ENCODE results near the gene MTX1. TPM values are rescaled to one million over a fixed set of nuclear protein-coding genes. Genes with fewer than 3 reads are reported as not detected.
A peak's percentile ranks its signal among the peaks of the same experiment; 100 is the strongest.
"Not testable (repeated sequence)": the region's sequence is repeated elsewhere in the genome, so short reads cannot be mapped to it uniquely, and the experiment has no call there.

Gene MTX1
- total RNA-seq, 3 donors from 2014 or later (not counting 1 experiment from before 2014, with no cell fraction given), result 22.3 to 28.5 (median 27.9) TPM

DNA sequence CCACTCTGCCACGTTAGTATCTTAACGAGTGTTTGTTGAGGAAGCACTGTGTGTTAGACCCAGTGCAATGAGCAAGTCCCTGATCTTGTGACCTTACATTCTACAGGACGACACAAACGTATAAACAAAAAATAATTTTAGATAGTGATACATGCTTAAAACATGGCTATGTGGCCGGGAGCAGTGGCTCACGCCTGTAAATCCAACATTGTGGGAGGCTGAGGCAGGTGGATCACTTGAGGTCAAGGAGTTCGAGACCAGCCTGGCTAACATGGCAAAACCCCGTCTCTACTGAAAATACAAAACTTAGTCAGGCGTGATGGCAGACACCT, 19.6 kb downstream of the MTX1 start:
- ATAC-seq, result no peak
- no peaks in the 10 kb centered on the region for H3K27me3 Mint-ChIP-seq (ENCODE audit: low read depth in 2 of 2)
- H3K27ac Mint-ChIP-seq, result peak overlapping the region; percentile 85 to 96
- H3K27ac ChIP-seq (ENCODE audit: low read length), result peak overlapping the region; percentile 84
- DNase-seq, result no peak
- WGBS (ENCODE audit: insufficient coverage), result 76% methylated on average over 9 of the region's 9 CpGs
- peak overlapping the region; percentile 79 for H3K4me3 ChIP-seq (ENCODE audit: low read length)
- no peaks in the 10 kb centered on the region for H3K9me3 Mint-ChIP-seq
- H3K4me1 ChIP-seq (ENCODE audit: control insufficient read depth, insufficient read depth, low read length), result peaks cover 26% of the 10 kb centered on the region
- no peaks in the 10 kb centered on the region for H3K9me3 ChIP-seq (ENCODE audit: control insufficient read depth, insufficient read depth, low read length)
- H3K27me3 ChIP-seq (ENCODE audit: control insufficient read depth, insufficient read depth, low read length), result no peaks in the 10 kb centered on the region
- intact Hi-C loops (cut with micrococcal nuclease), result loop anchor here (5.0 kb wide), 2 partner anchors 36 to 51 kb away; no protein-coding TSS in a partner anchor
- TF ChIP-seq, protein P1, sequence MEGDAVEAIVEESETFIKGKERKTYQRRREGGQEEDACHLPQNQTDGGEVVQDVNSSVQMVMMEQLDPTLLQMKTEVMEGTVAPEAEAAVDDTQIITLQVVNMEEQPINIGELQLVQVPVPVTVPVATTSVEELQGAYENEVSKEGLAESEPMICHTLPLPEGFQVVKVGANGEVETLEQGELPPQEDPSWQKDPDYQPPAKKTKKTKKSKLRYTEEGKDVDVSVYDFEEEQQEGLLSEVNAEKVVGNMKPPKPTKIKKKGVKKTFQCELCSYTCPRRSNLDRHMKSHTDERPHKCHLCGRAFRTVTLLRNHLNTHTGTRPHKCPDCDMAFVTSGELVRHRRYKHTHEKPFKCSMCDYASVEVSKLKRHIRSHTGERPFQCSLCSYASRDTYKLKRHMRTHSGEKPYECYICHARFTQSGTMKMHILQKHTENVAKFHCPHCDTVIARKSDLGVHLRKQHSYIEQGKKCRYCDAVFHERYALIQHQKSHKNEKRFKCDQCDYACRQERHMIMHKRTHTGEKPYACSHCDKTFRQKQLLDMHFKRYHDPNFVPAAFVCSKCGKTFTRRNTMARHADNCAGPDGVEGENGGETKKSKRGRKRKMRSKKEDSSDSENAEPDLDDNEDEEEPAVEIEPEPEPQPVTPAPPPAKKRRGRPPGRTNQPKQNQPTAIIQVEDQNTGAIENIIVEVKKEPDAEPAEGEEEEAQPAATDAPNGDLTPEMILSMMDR (IDR thresholded peaks at IDR 0.05), result no peak
- no peaks in the 10 kb centered on the region for H3K36me3 Mint-ChIP-seq
- H3K4me3 Mint-ChIP-seq, result peak overlapping the region; percentile 86
- H3K4me1 Mint-ChIP-seq, result peaks cover 12 to 17% of the 10 kb centered on the region in 2 donors
- H3K36me3 ChIP-seq (ENCODE audit: control insufficient read depth, insufficient read depth, low read length), result no peaks in the 10 kb centered on the region

DNA sequence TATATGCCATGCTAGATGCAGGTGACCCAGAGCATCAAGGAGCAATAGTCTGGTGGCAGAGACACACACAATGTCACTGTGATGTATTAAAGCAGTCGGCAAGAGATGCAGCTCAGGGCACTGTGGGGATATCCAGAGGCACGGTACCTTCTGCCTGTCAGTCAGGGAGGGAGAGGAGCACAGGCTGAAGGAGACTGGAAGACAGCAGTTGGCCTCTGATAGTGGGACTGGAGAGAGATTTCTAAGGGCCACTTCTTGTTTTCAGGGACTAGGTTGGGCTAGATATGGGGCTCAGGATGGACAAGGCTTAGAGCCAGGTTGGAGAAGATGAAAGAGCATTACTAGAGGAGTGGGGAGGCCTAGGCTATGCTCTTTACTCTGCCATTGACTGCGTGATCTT, 22.8 kb downstream of the MTX1 start:
- H3K27ac Mint-ChIP-seq; H3K4me3 Mint-ChIP-seq; intact Hi-C loops (cut with micrococcal nuclease); DNase-seq; H3K9me3 ChIP-seq (ENCODE audit: control insufficient read depth, insufficient read depth, low read length); H3K27me3 ChIP-seq (ENCODE audit: control insufficient read depth, insufficient read depth, low read length); H3K27ac ChIP-seq (ENCODE audit: low read length); ATAC-seq; H3K36me3 ChIP-seq (ENCODE audit: control insufficient read depth, insufficient read depth, low read length); H3K36me3 Mint-ChIP-seq; H3K27me3 Mint-ChIP-seq (ENCODE audit: low read depth in 2 of 2); H3K9me3 Mint-ChIP-seq; H3K4me3 ChIP-seq (ENCODE audit: low read length): not testable (repeated sequence)
- H3K4me1 Mint-ChIP-seq, result peaks cover 12 to 13% of the 10 kb centered on the region in 2 donors
- H3K4me1 ChIP-seq (ENCODE audit: control insufficient read depth, insufficient read depth, low read length), result peaks cover 17% of the 10 kb centered on the region
- 59% methylated on average over 3 of the region's 3 CpGs for WGBS (ENCODE audit: insufficient coverage)

DNA sequence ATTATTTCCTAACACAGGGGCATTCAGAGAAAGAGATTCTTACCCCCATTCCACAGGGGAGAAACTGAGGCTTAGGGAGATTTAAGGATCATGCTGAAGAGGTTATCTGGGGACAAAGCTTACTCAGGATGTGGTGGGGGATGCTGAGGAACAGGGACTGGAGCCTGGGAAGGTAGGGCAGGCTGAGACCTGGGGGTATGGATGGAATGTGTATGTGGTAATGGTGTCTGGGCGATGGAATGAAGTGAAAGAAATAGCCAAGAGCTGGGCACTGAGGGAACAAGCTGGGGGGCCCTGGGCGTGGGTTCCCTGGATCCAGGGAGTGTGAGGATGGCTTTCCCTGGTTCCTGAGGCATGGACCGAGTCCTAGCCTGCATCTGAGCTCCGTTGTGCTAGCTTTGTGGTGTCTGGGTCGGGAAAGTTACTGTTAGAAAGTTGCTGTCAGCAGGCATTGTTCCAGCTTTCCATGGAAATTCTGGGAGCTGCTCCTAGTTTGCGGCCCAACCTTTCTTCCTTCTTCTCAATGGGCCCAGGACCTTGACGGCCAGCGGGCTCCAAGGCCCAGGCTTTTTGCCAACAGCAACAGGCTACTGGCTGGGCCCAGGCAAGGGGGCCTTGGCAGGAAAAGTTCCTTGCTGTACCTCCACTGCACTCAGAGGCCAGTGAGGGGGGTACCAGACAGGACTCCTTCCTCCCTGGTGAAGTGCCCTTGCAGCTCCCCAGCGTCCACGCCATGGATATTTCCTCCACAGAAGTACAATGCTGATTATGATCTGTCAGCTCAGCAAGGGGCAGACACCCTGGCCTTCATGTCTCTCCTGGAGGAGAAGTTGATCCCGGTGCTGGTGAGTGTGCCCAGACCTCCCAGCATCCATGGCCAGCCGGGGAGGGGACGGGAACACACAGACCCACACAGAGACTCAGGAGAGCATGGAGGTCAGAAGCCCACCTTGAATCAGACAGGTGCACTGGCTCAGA, 23.8 kb downstream of the MTX1 start:
- peaks cover 16% of the 10 kb centered on the region for H3K36me3 ChIP-seq (ENCODE audit: control insufficient read depth, insufficient read depth, low read length)
- H3K27me3 ChIP-seq (ENCODE audit: control insufficient read depth, insufficient read depth, low read length); H3K27ac Mint-ChIP-seq; H3K4me3 ChIP-seq (ENCODE audit: low read length); H3K27ac ChIP-seq (ENCODE audit: low read length); DNase-seq; H3K9me3 Mint-ChIP-seq; H3K9me3 ChIP-seq (ENCODE audit: control insufficient read depth, insufficient read depth, low read length); H3K4me1 ChIP-seq (ENCODE audit: control insufficient read depth, insufficient read depth, low read length); ATAC-seq; intact Hi-C loops (cut with micrococcal nuclease); H3K36me3 Mint-ChIP-seq; H3K27me3 Mint-ChIP-seq (ENCODE audit: low read depth in 2 of 2); H3K4me1 Mint-ChIP-seq; H3K4me3 Mint-ChIP-seq: not testable (repeated sequence)
- WGBS (ENCODE audit: insufficient coverage), result 92% methylated on average over 12 of the region's 13 CpGs

DNA sequence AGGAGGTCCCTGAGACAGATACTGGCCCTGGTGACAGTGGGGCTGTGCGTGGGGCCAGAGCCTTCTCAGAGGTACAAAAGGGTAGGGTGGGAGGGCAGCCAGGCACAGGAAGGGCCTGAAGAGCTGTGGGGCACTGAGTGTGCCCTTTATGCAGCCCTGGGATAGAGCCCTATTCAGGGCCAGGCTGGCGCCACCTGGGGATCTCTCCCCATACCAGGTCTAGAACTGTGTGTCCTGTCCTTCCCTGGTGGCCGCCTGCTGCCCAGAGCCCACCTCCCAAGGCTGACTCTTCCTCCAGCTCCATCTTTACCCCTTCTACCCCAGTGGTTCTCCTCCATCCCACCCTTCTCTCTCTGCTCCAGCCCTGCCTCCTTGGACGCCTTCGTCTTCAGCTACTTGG, 25.0 kb downstream of the MTX1 start:
- H3K27me3 Mint-ChIP-seq (ENCODE audit: low read depth in 2 of 2); H3K36me3 Mint-ChIP-seq; H3K4me1 Mint-ChIP-seq; H3K4me1 ChIP-seq (ENCODE audit: control insufficient read depth, insufficient read depth, low read length); H3K4me3 ChIP-seq (ENCODE audit: low read length); H3K27ac ChIP-seq (ENCODE audit: low read length); H3K9me3 ChIP-seq (ENCODE audit: control insufficient read depth, insufficient read depth, low read length); DNase-seq; H3K4me3 Mint-ChIP-seq; H3K27ac Mint-ChIP-seq; ATAC-seq; intact Hi-C loops (cut with micrococcal nuclease); H3K9me3 Mint-ChIP-seq; H3K27me3 ChIP-seq (ENCODE audit: control insufficient read depth, insufficient read depth, low read length): not testable (repeated sequence)
- H3K36me3 ChIP-seq (ENCODE audit: control insufficient read depth, insufficient read depth, low read length), result peaks cover 22% of the 10 kb centered on the region
- WGBS (ENCODE audit: insufficient coverage), result 100% methylated on average over 1 of the region's 5 CpGs

DNA sequence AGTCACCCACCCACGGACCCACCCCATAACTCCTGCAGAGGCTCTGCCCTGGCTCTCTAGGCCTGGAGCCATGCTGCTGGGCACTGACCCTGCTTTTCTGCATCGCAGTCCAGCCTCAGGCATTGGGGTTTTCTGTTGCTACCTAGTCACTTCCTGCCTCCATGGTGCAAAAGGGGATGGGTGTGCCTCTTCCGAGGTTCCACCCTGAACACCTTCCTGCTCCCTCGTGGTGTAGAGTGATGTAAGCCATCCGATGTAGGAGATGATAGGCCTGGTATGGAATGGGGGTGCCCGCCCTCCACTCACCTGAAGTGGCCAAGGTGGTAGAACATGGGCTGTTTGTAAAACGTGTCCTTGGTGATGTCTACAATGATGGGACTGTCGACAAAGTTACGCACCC, 26.9 kb downstream of the MTX1 start:
- H3K27ac ChIP-seq (ENCODE audit: low read length); H3K4me3 ChIP-seq (ENCODE audit: low read length); H3K27ac Mint-ChIP-seq; H3K9me3 Mint-ChIP-seq; intact Hi-C loops (cut with micrococcal nuclease); H3K27me3 ChIP-seq (ENCODE audit: control insufficient read depth, insufficient read depth, low read length); H3K36me3 Mint-ChIP-seq; H3K4me1 Mint-ChIP-seq; H3K27me3 Mint-ChIP-seq (ENCODE audit: low read depth in 2 of 2); ATAC-seq; H3K4me3 Mint-ChIP-seq; DNase-seq; H3K4me1 ChIP-seq (ENCODE audit: control insufficient read depth, insufficient read depth, low read length); H3K9me3 ChIP-seq (ENCODE audit: control insufficient read depth, insufficient read depth, low read length): not testable (repeated sequence)
- peaks cover 22% of the 10 kb centered on the region for H3K36me3 ChIP-seq (ENCODE audit: control insufficient read depth, insufficient read depth, low read length)
- 97% methylated on average over 4 of the region's 9 CpGs for WGBS (ENCODE audit: insufficient coverage)

All from natural killer cell (primary cell).